Left hindlimb (tissue), 1 donor: Measurements from ENCODE around the gene MAP3K9.

Experiments
- DNase-seq: peaks from one replicate; pipeline ENCODE4 v3.0.0-alpha.2; 2018

Gene MAP3K9

GRCh38 chr14:70780396-70781075 is 28.8 kb downstream of the MAP3K9 start:
- DNase-seq: no peak

GRCh38 chr14:70779667-70780066 is 29.6 kb downstream of the MAP3K9 start:
- no peak for DNase-seq

DNA sequence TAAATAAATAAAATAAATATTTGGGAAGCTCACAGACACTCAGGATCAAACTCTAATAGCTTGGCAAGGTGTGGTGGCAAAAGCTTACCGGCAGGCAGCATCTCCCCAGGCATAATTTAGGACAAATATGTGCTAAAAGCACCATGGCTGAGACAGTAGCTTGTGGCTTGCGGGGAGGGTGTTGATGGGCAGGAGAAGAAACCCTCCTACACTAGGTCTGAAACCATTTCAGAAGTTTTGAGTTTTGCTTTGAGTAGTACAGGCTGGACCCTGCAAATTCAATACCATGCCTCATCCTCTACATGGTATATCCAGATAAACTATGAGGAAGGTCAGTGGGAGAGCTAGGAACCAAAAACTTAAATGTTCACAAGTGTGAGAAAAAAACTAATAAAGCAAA is 33.1 kb downstream of the MAP3K9 start:
- no peak for DNase-seq

- no peak for DNase-seq
These were observed 36.0 kb downstream of the MAP3K9 start for GRCh38 chr14:70773182-70773862.

DNA sequence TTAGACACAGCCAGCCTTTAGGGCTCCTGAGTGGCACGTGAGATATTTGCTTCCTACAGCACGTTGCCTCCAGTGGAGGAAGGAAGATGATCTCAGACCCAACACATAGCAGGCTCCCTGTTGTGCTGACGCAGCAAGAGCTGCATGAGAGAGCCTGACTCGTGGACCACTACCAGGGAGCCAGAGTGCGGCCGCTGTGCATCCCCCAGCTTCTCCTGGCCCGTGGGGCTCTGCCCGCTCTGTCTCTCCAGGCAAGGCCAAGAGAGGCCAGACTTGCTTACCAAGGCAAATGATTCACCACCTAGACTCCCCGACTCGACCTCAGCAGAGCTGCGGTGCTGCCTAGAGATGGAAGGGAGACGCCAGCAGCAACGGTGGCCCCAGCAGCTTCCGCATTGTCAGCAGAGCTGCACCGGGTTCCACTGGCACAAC is 37.5 kb downstream of the MAP3K9 start:
- no peak for DNase-seq

- DNase-seq: no peak
These were observed 38.8 kb downstream of the MAP3K9 start for GRCh38 chr14:70770490-70770889.

- no peak for DNase-seq
These were observed 49.9 kb downstream of the MAP3K9 start for GRCh38 chr14:70759398-70759797.

DNA sequence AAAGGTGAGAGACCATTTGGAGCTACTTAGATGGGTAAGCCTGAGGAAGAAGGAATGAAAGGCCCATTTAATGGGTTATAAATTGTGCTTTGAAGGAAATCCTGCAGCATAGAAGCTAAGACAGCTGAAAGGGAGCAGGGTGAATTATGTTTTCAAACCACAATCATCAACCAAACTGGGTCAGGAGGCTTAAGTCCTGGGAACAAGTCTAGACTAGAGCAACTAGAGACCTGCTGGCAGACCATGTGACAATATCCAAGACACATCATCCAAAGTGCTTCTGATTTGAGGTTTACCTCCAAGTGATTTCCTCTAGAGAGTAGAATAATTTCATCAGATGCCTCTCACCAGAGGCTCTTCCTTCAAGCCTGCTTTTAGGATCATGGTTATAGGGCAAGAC is 53.7 kb downstream of the MAP3K9 start:
- no peak for DNase-seq

DNA sequence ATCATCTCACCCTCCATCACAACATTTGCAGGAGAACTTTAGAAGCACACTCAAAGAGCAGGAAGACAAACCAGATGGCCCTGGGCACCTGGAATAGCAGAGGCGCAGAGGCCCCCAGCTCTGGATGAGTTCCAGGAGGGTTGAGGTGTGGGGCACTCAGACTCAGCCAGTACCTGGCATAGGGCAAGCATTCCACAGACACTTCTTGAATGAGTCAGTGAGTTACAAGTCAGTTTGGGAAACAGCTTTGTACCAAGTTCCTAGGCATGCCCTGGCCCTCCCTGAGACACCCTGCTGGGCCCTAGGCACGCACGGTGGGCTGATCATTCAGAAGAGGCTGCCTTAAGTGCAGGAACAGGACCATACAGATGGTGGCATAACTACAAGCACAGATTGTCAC is 54.3 kb downstream of the MAP3K9 start:
- DNase-seq: no peak

DNA sequence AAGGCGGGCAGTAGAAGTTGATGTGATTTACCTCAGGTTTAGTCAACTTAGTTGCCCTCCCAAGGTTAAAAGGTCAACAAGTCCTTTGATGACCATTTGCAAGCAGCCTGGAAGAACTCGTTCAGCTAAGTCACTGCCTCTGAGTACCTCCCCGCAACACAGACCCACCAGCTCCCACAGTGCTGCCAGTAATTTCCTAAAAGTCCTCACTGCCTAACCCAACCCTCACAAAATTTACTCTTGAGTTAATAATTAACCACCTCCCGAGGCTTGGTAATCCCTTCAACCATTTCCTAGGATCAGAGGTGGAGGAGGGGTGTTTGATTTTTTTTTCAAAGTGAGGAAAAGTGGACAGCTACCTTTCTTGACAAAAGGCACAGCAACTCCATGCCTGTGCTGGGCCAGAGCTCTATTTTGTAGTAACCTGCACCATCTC is 55.8 kb downstream of the MAP3K9 start:
- no peak for DNase-seq

DNA sequence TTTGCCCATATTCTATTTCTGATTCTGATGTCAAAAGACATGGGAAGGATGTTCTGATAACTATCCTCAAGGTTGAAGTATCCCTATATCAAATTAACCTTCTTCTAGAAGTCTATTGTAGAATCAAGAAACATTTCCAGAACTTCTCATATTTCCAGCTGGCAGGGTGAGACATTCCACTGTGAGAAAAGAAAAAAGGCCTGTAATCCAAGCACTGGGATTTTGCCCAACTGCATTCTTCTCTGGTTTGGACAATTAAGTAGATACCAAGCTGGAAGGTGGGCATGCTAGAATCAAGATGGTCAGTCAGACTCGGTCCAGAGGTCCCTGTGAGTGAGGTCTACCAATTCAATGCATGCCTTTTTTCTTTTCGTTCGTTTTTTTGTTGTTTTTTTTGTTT is 60.9 kb downstream of the MAP3K9 start:
- no peak for DNase-seq

- no peak for DNase-seq
These were observed 64.7 kb downstream of the MAP3K9 start for GRCh38 chr14:70744641-70745040.

GRCh38 chr14:70742316-70742715 is 67.0 kb downstream of the MAP3K9 start:
- DNase-seq: no peak

DNA sequence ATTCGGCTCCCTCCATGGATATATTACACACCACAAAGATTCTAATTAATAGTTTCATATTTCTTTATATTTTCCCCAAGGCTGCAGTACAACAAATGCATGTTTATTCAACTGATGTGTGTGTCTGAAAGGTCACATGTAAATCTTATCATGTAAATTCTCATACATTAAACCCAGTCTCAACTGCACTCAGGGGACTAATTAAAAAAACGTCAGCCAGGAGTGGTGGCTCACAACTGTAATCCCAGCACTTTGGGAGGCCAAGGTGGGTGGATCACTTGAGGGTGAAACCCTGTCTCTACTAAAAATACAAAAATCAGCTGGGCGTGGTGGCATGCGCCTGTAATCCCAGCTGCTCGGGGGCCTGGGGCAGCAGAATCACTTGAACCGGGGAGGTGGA is 67.8 kb downstream of the MAP3K9 start:
- no peak for DNase-seq

- no peak for DNase-seq
These were observed 74.3 kb downstream of the MAP3K9 start for GRCh38 chr14:70735043-70735442.

- no peak for DNase-seq
These were observed 77.7 kb downstream of the MAP3K9 start for GRCh38 chr14:70731447-70732239.

DNA sequence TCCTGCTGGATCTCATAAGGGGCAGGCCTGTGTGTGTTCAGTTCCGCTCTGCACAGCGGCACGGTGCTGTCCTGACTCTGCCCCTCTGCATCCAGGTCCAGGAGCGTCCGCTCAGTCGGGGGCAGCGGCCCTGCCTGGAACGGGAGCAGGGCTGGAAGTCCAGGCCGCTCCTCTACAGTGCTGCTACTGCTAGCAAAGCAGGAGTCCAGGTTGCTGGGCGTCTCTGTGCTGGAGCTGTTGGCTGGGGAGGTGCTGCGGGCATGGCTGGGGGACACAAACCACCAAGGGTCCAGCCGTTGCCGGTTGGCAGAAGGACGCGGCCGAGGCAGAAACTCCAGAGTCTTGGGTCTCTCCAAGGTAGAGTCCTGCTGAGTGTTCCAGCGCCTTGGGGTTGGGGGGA is 78.9 kb downstream of the MAP3K9 start:
- DNase-seq: no peak

GRCh38 chr14:70726651-70727375 is 82.5 kb downstream of the MAP3K9 start:
- DNase-seq: no peak

GRCh38 chr14:70724944-70725343 is 84.4 kb downstream of the MAP3K9 start:
- DNase-seq: no peak

DNA sequence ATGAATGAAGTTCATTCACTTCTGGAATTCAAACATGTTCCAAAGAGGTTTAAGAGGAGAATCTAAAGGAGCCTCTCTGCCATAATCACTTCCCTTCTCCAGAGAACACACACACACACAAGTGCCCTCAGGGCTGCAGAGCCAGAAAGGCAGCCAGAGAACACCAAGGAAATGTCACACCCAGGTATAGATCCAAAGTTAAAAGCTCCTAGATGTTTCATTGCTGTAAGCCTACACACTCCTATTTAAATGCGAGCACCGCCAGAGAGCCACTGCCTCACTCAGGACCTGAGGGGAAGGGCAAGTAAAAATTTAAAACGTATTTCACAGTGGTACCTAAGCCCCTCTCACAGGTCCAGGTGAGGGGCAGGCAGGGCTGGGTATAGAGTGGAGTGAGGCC is 85.2 kb downstream of the MAP3K9 start:
- no peak for DNase-seq

- no peak for DNase-seq
These were observed 86.0 kb downstream of the MAP3K9 start for GRCh38 chr14:70723276-70723675.

DNA sequence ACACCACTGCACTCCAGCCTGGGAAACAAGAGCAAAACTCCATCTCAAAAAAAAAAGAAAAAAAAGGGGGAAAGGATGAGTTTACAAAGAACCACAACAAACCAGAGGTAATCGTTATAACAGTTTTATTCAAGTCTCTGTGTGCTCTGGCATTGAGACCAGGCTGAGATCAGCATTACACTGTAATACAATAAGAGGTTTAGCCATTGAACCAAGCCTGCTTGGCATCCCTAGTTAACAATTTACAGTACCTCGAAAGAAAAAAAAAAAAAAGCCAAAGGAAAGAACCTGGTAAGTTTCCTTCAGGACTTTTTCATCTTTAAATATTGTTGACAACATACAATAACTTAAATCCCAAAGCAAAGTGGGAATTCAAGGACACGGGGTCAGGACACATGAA is 86.9 kb downstream of the MAP3K9 start:
- no peak for DNase-seq

GRCh38 chr14:70721542-70721941 is 87.8 kb downstream of the MAP3K9 start:
- DNase-seq: no peak
